H1 (cell line): ENCODE data around the gene GPN2. TPM values are rescaled to one million over a fixed set of nuclear protein-coding genes. Genes with fewer than 3 reads are reported as not detected.

Experiments
- CTCF ChIA-PET: fragments of 300-600 bp; sonication (Branson Sonifier 250); formaldehyde crosslinking; loops from one replicate; lab custom pipeline; 2021; ENCODE audit not compliant: partially characterized antibody; lab: Charles Lee
- POLR2A ChIA-PET: fragments of 300-600 bp; sonication (Branson Sonifier 250); formaldehyde crosslinking; loops from one replicate; lab custom pipeline; 2021; ENCODE audit warnings: inconsistent platforms; ENCODE audit not compliant: partially characterized antibody; lab: Charles Lee
- DNase-seq, 2 experiments: peaks; one replicate each; pipeline versions ENCODE4 v3.0.0 to v3.0.0-alpha.2; 2010 to 2022; ENCODE audit warnings: low spot score in 2 of 2, low read depth in 1 of 2, mixed read lengths in 1 of 2
- FAIRE-seq: peaks from 2 replicates; lab custom pipeline; 2011; peaks lifted over from hg19 to GRCh38; lab: Jason Lieb, UNC
- H2AFZ ChIP-seq: 2 replicates; pipeline ENCODE4 v1.8.1; 2012; ENCODE audit warnings: low read length, inconsistent platforms
- H2AK5ac ChIP-seq: 2 replicates; pipeline ENCODE4 v1.6.1; 2013; ENCODE audit warnings: low read depth, low read length
- H2BK120ac ChIP-seq: replicated peaks from 2 replicates; pipeline ENCODE3; 2013; ENCODE audit warnings: low read depth, low read length, inconsistent platforms
- H2BK12ac ChIP-seq: 2 replicates; pipeline ENCODE4 v1.6.1; 2013; ENCODE audit warnings: low read depth, low read length
- H2BK15ac ChIP-seq: 2 replicates; pipeline ENCODE4 v1.6.1; 2013; ENCODE audit warnings: low read length
- H2BK20ac ChIP-seq: 2 replicates; pipeline ENCODE4 v1.6.1; 2013; ENCODE audit warnings: low read length
- H2BK5ac ChIP-seq: 2 replicates; pipeline ENCODE4 v1.6.1; 2013; ENCODE audit warnings: low read depth, low read length
- H3K14ac ChIP-seq: 2 replicates; pipeline ENCODE4 v1.6.1; 2013; ENCODE audit warnings: inconsistent platforms; ENCODE audit not compliant: insufficient read length
- H3K18ac ChIP-seq: 2 replicates; pipeline ENCODE4 v1.6.1; 2013; ENCODE audit warnings: low read length; ENCODE audit errors: extremely low read depth
- H3K23ac ChIP-seq: 2 replicates; pipeline ENCODE4 v1.6.1; 2013; ENCODE audit warnings: inconsistent platforms; ENCODE audit not compliant: insufficient read length
- H3K23me2 ChIP-seq: 2 replicates; pipeline ENCODE4 v1.6.1; 2013; ENCODE audit warnings: low read depth, low read length
- H3K27ac ChIP-seq: 2 replicates; pipeline ENCODE4 v1.6.1; 2011; ENCODE audit warnings: low read depth, low read length, inconsistent platforms
- H3K27me3 ChIP-seq, 4 experiments: replicated peaks in 1 of 4; 1 replicate in 1 of 4; 2 replicates in 3 of 4; pipeline versions ENCODE4 v1.6.1 to v1.8.1; 2011 to 2013; ENCODE audit warnings: low read length in 3 of 4, mild to moderate bottlenecking in 3 of 4, inconsistent platforms in 2 of 4, mixed read lengths in 2 of 4, moderate library complexity in 1 of 4; ENCODE audit not compliant: control insufficient read depth in 3 of 4, insufficient read depth in 3 of 4; ENCODE audit errors: extremely low read depth in 1 of 4
- H3K36me3 ChIP-seq, 4 experiments: 2 replicates each; pipeline versions ENCODE4 v1.6.1 to v1.8.1; 2011 to 2013; ENCODE audit warnings: mild to moderate bottlenecking in 4 of 4, low read length in 3 of 4, moderate library complexity in 2 of 4, control low read depth in 1 of 4, inconsistent platforms in 1 of 4; ENCODE audit not compliant: insufficient read depth in 4 of 4, control insufficient read depth in 2 of 4
- H3K4ac ChIP-seq: replicated peaks from 2 replicates; pipeline ENCODE3; 2013; ENCODE audit warnings: low read length, low read depth, mixed read lengths, inconsistent platforms; ENCODE audit not compliant: insufficient read length
- H3K4me1 ChIP-seq, 4 experiments: replicated peaks in 1 of 4; 1 replicate in 1 of 4; 2 replicates in 3 of 4; pipeline versions ENCODE4 v1.6.1 to v1.8.1; 2011 to 2013; ENCODE audit warnings: low read length in 3 of 4, inconsistent platforms in 2 of 4, mixed read lengths in 1 of 4; ENCODE audit not compliant: insufficient read depth in 4 of 4, control insufficient read depth in 3 of 4
- H3K4me2 ChIP-seq, 2 experiments: 2 replicates each; pipeline versions ENCODE4 v1.6.1 to v1.8.1; 2011 to 2013; ENCODE audit warnings: low read depth in 2 of 2, low read length in 2 of 2, control low read depth in 1 of 2, inconsistent platforms in 1 of 2, mild to moderate bottlenecking in 1 of 2; ENCODE audit not compliant: insufficient read depth in 1 of 2
- H3K4me3 ChIP-seq, 4 experiments: fragments of 200-600, 300-600 bp in 1 of 4; sonication (generic), shearing (Covaris generic), sonication (Bioruptor Twin) in 1 of 4; 2 replicates each; pipeline versions ENCODE4 v1.5.1 to v1.8.1; 2011 to 2016; ENCODE audit warnings: low read length in 4 of 4, low read depth in 3 of 4, control low read depth in 2 of 4, inconsistent platforms in 2 of 4, mild to moderate bottlenecking in 2 of 4, mixed read lengths in 1 of 4, moderate library complexity in 1 of 4; ENCODE audit not compliant: insufficient read depth in 2 of 4; ENCODE audit errors: extremely low read depth in 1 of 4
- H3K56ac ChIP-seq: replicated peaks from 2 replicates; pipeline ENCODE3; 2013; ENCODE audit warnings: low read depth, mild to moderate bottlenecking, mixed read lengths, low read length, inconsistent platforms; ENCODE audit not compliant: insufficient read length
- H3K79me1 ChIP-seq: 2 replicates; pipeline ENCODE4 v1.6.1; 2013; ENCODE audit warnings: low read depth, low read length, control low read depth
- H3K79me2 ChIP-seq, 2 experiments: 2 replicates each; pipeline versions ENCODE4 v1.6.1 to v1.8.1; 2012 to 2013; ENCODE audit warnings: low read length in 2 of 2, mild to moderate bottlenecking in 2 of 2, inconsistent platforms in 1 of 2; ENCODE audit not compliant: insufficient read depth in 2 of 2, control insufficient read depth in 1 of 2
- H3K9ac ChIP-seq, 4 experiments: replicated peaks in 1 of 4; 1 replicate in 1 of 4; 2 replicates in 3 of 4; pipeline versions ENCODE4 v1.6.1 to v1.8.1; 2011 to 2013; ENCODE audit warnings: low read depth in 3 of 4, low read length in 3 of 4, control low read depth in 2 of 4, mild to moderate bottlenecking in 2 of 4, moderate library complexity in 2 of 4, inconsistent platforms in 1 of 4; ENCODE audit errors: extremely low read depth in 1 of 4
- H3K9me3 ChIP-seq, 2 experiments: 2 replicates each; pipeline versions ENCODE4 v1.6.1 to v1.8.1; 2012 to 2013; ENCODE audit warnings: mild to moderate bottlenecking in 2 of 2, moderate library complexity in 2 of 2, control low read depth in 1 of 2, inconsistent platforms in 1 of 2, low read depth in 1 of 2, low read length in 1 of 2, mixed read lengths in 1 of 2; ENCODE audit not compliant: insufficient read depth in 2 of 2
- H4K20me1 ChIP-seq, 2 experiments: replicated peaks in 1 of 2; 2 replicates each; pipeline versions ENCODE3 to v1.8.1; 2011 to 2013; ENCODE audit warnings: inconsistent platforms in 2 of 2, low read length in 2 of 2, mild to moderate bottlenecking in 1 of 2; ENCODE audit not compliant: insufficient read depth in 2 of 2, control insufficient read depth in 1 of 2
- H4K5ac ChIP-seq: 2 replicates; pipeline ENCODE4 v1.6.1; 2013; ENCODE audit warnings: low read length, low read depth, mixed read lengths, inconsistent platforms; ENCODE audit not compliant: insufficient read length
- H4K8ac ChIP-seq: 2 replicates; pipeline ENCODE4 v1.8.0; 2013; ENCODE audit warnings: mild to moderate bottlenecking, moderate library complexity, low read length, inconsistent platforms; ENCODE audit not compliant: insufficient read depth; ENCODE audit errors: extremely low read depth
- H4K91ac ChIP-seq: replicated peaks from 2 replicates; pipeline ENCODE3; 2013; ENCODE audit warnings: low read length, mixed read lengths, inconsistent platforms; ENCODE audit not compliant: insufficient read length
- CHD2 ChIP-seq: IDR thresholded peaks from 2 replicates; pipeline ENCODE4 v1.6.1; 2012; ENCODE audit warnings: low read length, improper control_type of control experiment
- CTBP2 ChIP-seq: IDR thresholded peaks from 2 replicates; pipeline ENCODE4 v1.7.0; 2011; ENCODE audit warnings: borderline replicate concordance, mild to moderate bottlenecking, moderate library complexity, mixed read lengths, low read length; ENCODE audit not compliant: insufficient read depth, insufficient read length
- FOSL1 ChIP-seq: IDR thresholded peaks from 2 replicates; pipeline ENCODE4 v1.6.1; 2011; ENCODE audit warnings: mild to moderate bottlenecking, low read depth, low read length, moderate library complexity; ENCODE audit not compliant: insufficient read depth
- NANOG ChIP-seq: IDR thresholded peaks from 2 replicates; pipeline ENCODE4 v1.6.1; 2011; ENCODE audit warnings: low read length, low read depth, mild to moderate bottlenecking, inconsistent platforms; ENCODE audit not compliant: insufficient read depth, poor library complexity, severe bottlenecking
- POU5F1 ChIP-seq: IDR thresholded peaks from 2 replicates; pipeline ENCODE4 v1.6.1; 2011; ENCODE audit warnings: low read depth, mild to moderate bottlenecking, low read length, moderate library complexity
- RBBP5 ChIP-seq: IDR thresholded peaks from 2 replicates; pipeline ENCODE4 v1.7.1; 2012; ENCODE audit warnings: low read depth, mild to moderate bottlenecking, inconsistent platforms, low read length, moderate library complexity, borderline replicate concordance
- SAP30 ChIP-seq: fragments of 300-600 bp; sonication (generic); IDR thresholded peaks from 2 replicates; pipeline ENCODE4 v1.7.1; 2012; ENCODE audit warnings: low read length, moderate library complexity, mild to moderate bottlenecking, inconsistent platforms; ENCODE audit not compliant: insufficient read depth, insufficient replicate concordance
- SP2 ChIP-seq: IDR thresholded peaks from 2 replicates; pipeline ENCODE4 v1.6.1; 2012; ENCODE audit warnings: mild to moderate bottlenecking, low read length, inconsistent platforms
- TAF7 ChIP-seq: optimal IDR thresholded peaks from 2 replicates; pipeline ENCODE3; 2011; ENCODE audit warnings: low read depth, mild to moderate bottlenecking, inconsistent platforms, low read length, moderate library complexity, borderline replicate concordance
- WGBS, 2 experiments: shearing (Covaris generic) in 1 of 2; methylation state at CpG; one replicate each; pipeline versions ENCODE4 v1.1.6 to v1.1.7; 2013 to 2015; ENCODE audit warnings: low lambda C conversion rate in 2 of 2, mixed read lengths in 2 of 2, inconsistent platforms in 1 of 2, low coverage in 1 of 2, missing lambda C conversion rate in 1 of 2; ENCODE audit not compliant: insufficient replicate concordance in 2 of 2, insufficient coverage in 1 of 2, insufficient read length in 1 of 2; ENCODE audit errors: extremely low coverage in 1 of 2, missing lambda C conversion rate in 1 of 2; 5-methylcytosine and 5-hydroxymethylcytosine counted together
- polyA plus RNA-seq, 7 experiments: library from polyadenylated mRNA; depleted of rRNA in 3 of 7; stranded (reverse) in 5 of 7; unstranded in 2 of 7; fragments of >200 nt in 5 of 7; fragments of 200-250 nt in 2 of 7; gene quantifications; 1 replicate in 5 of 7; 2 replicates in 1 of 7; 4 replicates in 1 of 7; pipeline versions ENCODE4 v1.2.1 to v1.2.3, GENCODE V29; 2011 to 2013; ENCODE audit warnings: missing spikeins in 2 of 7, mixed read lengths in 2 of 7
- total RNA-seq: library from RNA; stranded (reverse); fragmentation: NEBNext Ultra II Directional; extraction: Animal tissue kit (Norgen Biotek cat#: 25700); gene quantifications from 2 replicates; pipeline ENCODE4 v1.2.1, GENCODE V29; 2021

Gene GPN2
- total and polyA plus RNA-seq, 2 of the 8 experiments (the other 6 are each of a cell fraction or from before 2014, with no cell fraction given): 27.3 to 36.8 TPM

DNA sequence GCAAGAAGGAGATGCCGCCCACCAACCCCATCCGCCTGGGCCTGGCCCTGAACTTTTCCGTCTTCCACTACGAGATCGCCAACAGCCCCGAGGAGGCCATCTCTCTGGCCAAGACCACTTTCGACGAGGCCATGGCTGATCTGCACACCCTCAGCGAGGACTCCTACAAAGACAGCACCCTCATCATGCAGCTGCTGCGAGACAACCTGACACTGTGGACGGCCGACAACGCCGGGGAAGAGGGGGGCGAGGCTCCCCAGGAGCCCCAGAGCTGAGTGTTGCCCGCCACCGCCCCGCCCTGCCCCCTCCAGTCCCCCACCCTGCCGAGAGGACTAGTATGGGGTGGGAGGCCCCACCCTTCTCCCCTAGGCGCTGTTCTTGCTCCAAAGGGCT, 26.4 kb downstream of the GPN2 start:
- H2BK120ac ChIP-seq: no peak overlapping the region
- no peak overlapping the region; the same call in 1 of the 2 replicates for H3K18ac ChIP-seq
- H3K4ac ChIP-seq: no peak overlapping the region
- no peaks in the 10 kb centered on the region for H3K79me2 ChIP-seq
- no peaks in the 10 kb centered on the region for H3K9me3 ChIP-seq
- H2BK5ac ChIP-seq: no peak overlapping the region
- peaks cover 9% of the 10 kb centered on the region for H3K23me2 ChIP-seq
- H4K91ac ChIP-seq: no peak overlapping the region
- H2BK20ac ChIP-seq: no peak overlapping the region
- no peak overlapping the region for H2AFZ ChIP-seq
- H3K4me1 ChIP-seq: peaks cover 0 to 27% (median 21%) of the 10 kb centered on the region in 4 experiments; a peak in 5 of 7 replicates
- 89% methylated on average over 16 of the region's 20 CpGs; no CpG with 5 or more reads in 1 of the 2 experiments for WGBS, 2 experiments
- H2BK15ac ChIP-seq: no peak overlapping the region
- no peak overlapping the region for H4K8ac ChIP-seq
- H3K27ac ChIP-seq: no peak overlapping the region
- H3K4me2 ChIP-seq: peak overlapping the region; percentile 60 to 91; a peak in 2 of 4 replicates
- H3K27me3 ChIP-seq: peaks cover 4 to 13% (median 12%) of the 10 kb centered on the region in 4 experiments; a peak in 5 of 7 replicates
- H3K14ac ChIP-seq: no peak overlapping the region
- POLR2A ChIA-PET: interaction anchor here (0.6 to 2.4 kb wide), 4 partner anchors 19 to 58 kb away, joined by 3 to 8 read pairs (median 4); partner anchors contain the start of genes GPATCH3, GPN2 and NUDC
- H3K79me1 ChIP-seq: no peaks in the 10 kb centered on the region
- no peak overlapping the region for H3K23ac ChIP-seq
- TF ChIP-seq CTBP2 (no peak), FOSL1 (no peak), CHD2 (no peak), SP2 (no peak), TAF7 (no peak), NANOG (no peak), POU5F1 (no peak), RBBP5 (no peak), SAP30 (no peak)
- H2BK12ac ChIP-seq: no peak overlapping the region; the same call in 1 of the 2 replicates
- no peak overlapping the region for H2AK5ac ChIP-seq
- CTCF ChIA-PET: interaction anchor here (1.2 to 22.8 kb wide), 4 partner anchors 9 to 30 kb away, joined by 5 to 547 read pairs (median 66); partner anchors contain the start of gene GPN2
- no peak for DNase-seq
- FAIRE-seq: no peak
- no peak overlapping the region for H3K56ac ChIP-seq
- no peak overlapping the region for H4K5ac ChIP-seq
- H3K36me3 ChIP-seq: no peaks in the 10 kb centered on the region
- no peaks in the 10 kb centered on the region for H4K20me1 ChIP-seq
- H3K9ac ChIP-seq: no peak overlapping the region
- no peak overlapping the region for H3K4me3 ChIP-seq
